Measurements from ENCODE around the gene NPAS2. TPM values are rescaled to one million over a fixed set of nuclear protein-coding genes. Genes with fewer than 3 reads are reported as not detected.
A peak's percentile ranks its signal among the peaks of the same experiment; 100 is the strongest.

The NPAS2 gene
- total RNA-seq, 1 donor from 2014 or later: 5.5 TPM

DNA sequence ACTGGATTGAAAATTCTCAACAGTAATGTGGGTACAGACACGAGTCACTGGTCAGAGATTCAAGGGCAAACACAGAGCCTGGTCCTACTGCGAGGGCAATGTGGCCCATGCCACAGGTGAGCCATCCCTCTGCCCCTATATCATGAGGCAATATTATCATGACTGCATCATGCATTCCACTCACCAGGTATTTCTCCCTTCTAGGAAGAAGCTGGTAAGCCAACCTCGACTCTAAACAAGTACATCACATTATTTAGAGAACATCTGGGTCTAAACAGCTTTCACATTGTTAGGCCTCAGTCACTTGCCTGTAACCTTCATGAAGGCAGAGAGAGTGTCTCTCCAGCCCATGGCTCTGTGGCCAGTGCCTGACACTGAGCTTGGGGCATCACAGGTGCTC is 167.6 kb downstream of the NPAS2 start:
- H3K4me1 ChIP-seq (ENCODE audit: insufficient read depth, low read length): no peaks in the 10 kb centered on the region
- no peak for DNase-seq (ENCODE audit: low read depth)
- no peak overlapping the region for H3K9ac ChIP-seq (ENCODE audit: low read length)
- no peak for FAIRE-seq
- H3K27ac ChIP-seq (ENCODE audit: low read depth, low read length): no peak overlapping the region
- H3K9me3 ChIP-seq (ENCODE audit: insufficient read depth, low read depth, low read length): no peaks in the 10 kb centered on the region
- no peaks in the 10 kb centered on the region for H3K36me3 ChIP-seq (ENCODE audit: insufficient read depth, low read length)
- H3K4me2 ChIP-seq (ENCODE audit: low read length): no peak overlapping the region
- no peaks in the 10 kb centered on the region for H3K79me2 ChIP-seq (ENCODE audit: insufficient read depth, low read length)
- TF ChIP-seq, protein P1, sequence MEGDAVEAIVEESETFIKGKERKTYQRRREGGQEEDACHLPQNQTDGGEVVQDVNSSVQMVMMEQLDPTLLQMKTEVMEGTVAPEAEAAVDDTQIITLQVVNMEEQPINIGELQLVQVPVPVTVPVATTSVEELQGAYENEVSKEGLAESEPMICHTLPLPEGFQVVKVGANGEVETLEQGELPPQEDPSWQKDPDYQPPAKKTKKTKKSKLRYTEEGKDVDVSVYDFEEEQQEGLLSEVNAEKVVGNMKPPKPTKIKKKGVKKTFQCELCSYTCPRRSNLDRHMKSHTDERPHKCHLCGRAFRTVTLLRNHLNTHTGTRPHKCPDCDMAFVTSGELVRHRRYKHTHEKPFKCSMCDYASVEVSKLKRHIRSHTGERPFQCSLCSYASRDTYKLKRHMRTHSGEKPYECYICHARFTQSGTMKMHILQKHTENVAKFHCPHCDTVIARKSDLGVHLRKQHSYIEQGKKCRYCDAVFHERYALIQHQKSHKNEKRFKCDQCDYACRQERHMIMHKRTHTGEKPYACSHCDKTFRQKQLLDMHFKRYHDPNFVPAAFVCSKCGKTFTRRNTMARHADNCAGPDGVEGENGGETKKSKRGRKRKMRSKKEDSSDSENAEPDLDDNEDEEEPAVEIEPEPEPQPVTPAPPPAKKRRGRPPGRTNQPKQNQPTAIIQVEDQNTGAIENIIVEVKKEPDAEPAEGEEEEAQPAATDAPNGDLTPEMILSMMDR (IDR thresholded peaks at IDR 0.05; ENCODE audit: insufficient read depth, low read depth, low read length): no peak
- TF ChIP-seq EZH2 (IDR thresholded peaks at IDR 0.05; ENCODE audit: insufficient read depth, low read length): no peak
- Mint-ChIP-seq H3K27me3 (ENCODE audit: low read depth, unreplicated experiment) (no peaks in the 10 kb centered on the region), H3K9me3 (ENCODE audit: unreplicated experiment) (no peaks in the 10 kb centered on the region), H3K4me3 (ENCODE audit: unreplicated experiment) (no peak overlapping the region), H3K4me1 (ENCODE audit: low read depth, unreplicated experiment) (peaks cover 9% of the 10 kb centered on the region), H3K36me3 (ENCODE audit: low read depth, unreplicated experiment) (peaks cover 11% of the 10 kb centered on the region), H3K27ac (ENCODE audit: unreplicated experiment) (no peak overlapping the region)
- no peak overlapping the region for H2AFZ ChIP-seq (ENCODE audit: low read depth, low read length)
- H3K4me3 ChIP-seq (ENCODE audit: insufficient read depth, low read depth, low read length): no peak overlapping the region
- peaks cover 4% of the 10 kb centered on the region for H4K20me1 ChIP-seq (ENCODE audit: insufficient read depth, low read length)
- H3K27me3 ChIP-seq (ENCODE audit: insufficient read depth, low read length): no peaks in the 10 kb centered on the region

DNA sequence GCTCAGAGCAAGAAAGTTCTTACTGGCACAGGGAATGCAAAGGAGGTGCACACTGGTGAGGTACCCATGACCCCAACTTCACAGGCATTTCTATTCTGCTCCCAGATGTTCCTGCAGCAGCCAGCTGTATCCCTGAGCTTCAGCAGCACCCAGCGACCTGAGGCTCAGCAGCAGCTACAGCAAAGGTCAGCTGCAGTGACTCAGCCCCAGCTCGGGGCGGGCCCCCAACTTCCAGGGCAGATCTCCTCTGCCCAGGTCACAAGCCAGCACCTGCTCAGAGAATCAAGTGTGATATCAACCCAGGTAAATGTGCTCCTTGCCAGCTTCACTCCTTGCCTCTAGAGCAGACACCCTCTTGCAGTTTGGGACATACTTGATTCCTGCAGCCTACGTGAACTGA is 168.0 kb downstream of the NPAS2 start:
- no peak overlapping the region for H3K9ac ChIP-seq (ENCODE audit: low read length)
- no peak overlapping the region for H3K4me3 Mint-ChIP-seq (ENCODE audit: unreplicated experiment)
- H3K27me3 Mint-ChIP-seq (ENCODE audit: low read depth, unreplicated experiment): no peaks in the 10 kb centered on the region
- H3K4me2 ChIP-seq (ENCODE audit: low read length): no peak overlapping the region
- no peaks in the 10 kb centered on the region for H3K9me3 Mint-ChIP-seq (ENCODE audit: unreplicated experiment)
- no peak overlapping the region for H3K27ac Mint-ChIP-seq (ENCODE audit: unreplicated experiment)
- H3K4me1 Mint-ChIP-seq (ENCODE audit: low read depth, unreplicated experiment): peaks cover 9% of the 10 kb centered on the region
- FAIRE-seq (no peak), DNase-seq (ENCODE audit: low read depth) (no peak)
- no peak overlapping the region for H3K27ac ChIP-seq (ENCODE audit: low read depth, low read length)
- no peaks in the 10 kb centered on the region for H3K9me3 ChIP-seq (ENCODE audit: insufficient read depth, low read depth, low read length)
- no peaks in the 10 kb centered on the region for H3K79me2 ChIP-seq (ENCODE audit: insufficient read depth, low read length)
- no peaks in the 10 kb centered on the region for H3K4me1 ChIP-seq (ENCODE audit: insufficient read depth, low read length)
- no peak overlapping the region for H2AFZ ChIP-seq (ENCODE audit: low read depth, low read length)
- H3K36me3 ChIP-seq (ENCODE audit: insufficient read depth, low read length): no peaks in the 10 kb centered on the region
- H4K20me1 ChIP-seq (ENCODE audit: insufficient read depth, low read length): peaks cover 4% of the 10 kb centered on the region
- TF ChIP-seq EZH2 (IDR thresholded peaks at IDR 0.05; ENCODE audit: insufficient read depth, low read length): no peak
- TF ChIP-seq, protein P1 (IDR thresholded peaks at IDR 0.05; ENCODE audit: insufficient read depth, low read depth, low read length): no peak
- no peak overlapping the region for H3K4me3 ChIP-seq (ENCODE audit: insufficient read depth, low read depth, low read length)
- peaks cover 11% of the 10 kb centered on the region for H3K36me3 Mint-ChIP-seq (ENCODE audit: low read depth, unreplicated experiment)
- no peaks in the 10 kb centered on the region for H3K27me3 ChIP-seq (ENCODE audit: insufficient read depth, low read length)

DNA sequence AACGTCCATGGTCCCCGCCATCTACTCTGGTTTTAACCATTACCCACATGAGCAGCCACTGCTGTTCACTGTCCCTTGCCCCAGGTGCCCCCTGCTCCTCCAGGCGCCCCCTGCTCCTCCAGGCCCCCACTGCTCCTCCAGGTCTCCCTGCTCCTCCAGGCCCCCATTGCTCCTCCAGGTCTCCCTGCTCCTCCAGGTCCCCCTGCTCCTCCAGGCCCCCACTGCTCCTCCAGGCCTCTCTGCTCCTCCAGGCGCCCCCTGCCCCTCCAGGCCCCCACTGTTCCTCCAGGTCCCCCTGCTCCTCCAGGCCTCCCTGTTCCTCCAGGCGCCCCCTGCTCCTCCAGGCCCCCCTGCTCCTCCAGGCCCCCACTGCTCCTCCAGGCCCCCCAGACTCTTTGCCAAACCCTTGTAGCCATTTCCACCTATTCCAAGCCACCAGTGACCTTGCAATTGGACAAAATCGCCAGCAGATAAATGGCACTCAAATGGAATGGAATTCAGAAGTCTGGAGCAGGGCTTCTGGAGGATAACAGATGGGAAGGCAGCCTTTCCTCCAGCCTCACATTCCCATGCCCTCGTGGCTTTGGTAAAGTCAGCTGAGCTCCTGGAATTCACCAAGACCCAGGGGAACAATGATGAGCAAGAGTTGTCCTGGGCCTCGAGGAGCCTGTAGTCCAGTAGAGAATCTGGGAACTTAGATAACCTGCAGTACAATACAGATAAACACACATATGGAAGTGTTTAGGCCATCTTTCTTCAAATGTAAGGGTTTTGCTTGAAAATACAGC is 168.9 kb downstream of the NPAS2 start:
- no peaks in the 10 kb centered on the region for H3K27me3 ChIP-seq (ENCODE audit: insufficient read depth, low read length)
- H3K9me3 Mint-ChIP-seq (ENCODE audit: unreplicated experiment): no peaks in the 10 kb centered on the region
- no peaks in the 10 kb centered on the region for H3K36me3 ChIP-seq (ENCODE audit: insufficient read depth, low read length)
- no peak overlapping the region for H3K4me3 Mint-ChIP-seq (ENCODE audit: unreplicated experiment)
- H3K4me1 ChIP-seq (ENCODE audit: insufficient read depth, low read length): no peaks in the 10 kb centered on the region
- no peaks in the 10 kb centered on the region for H3K79me2 ChIP-seq (ENCODE audit: insufficient read depth, low read length)
- no peak overlapping the region for H3K27ac ChIP-seq (ENCODE audit: low read depth, low read length)
- H3K9me3 ChIP-seq (ENCODE audit: insufficient read depth, low read depth, low read length): no peaks in the 10 kb centered on the region
- peaks cover 11% of the 10 kb centered on the region for H3K36me3 Mint-ChIP-seq (ENCODE audit: low read depth, unreplicated experiment)
- peaks cover 9% of the 10 kb centered on the region for H3K4me1 Mint-ChIP-seq (ENCODE audit: low read depth, unreplicated experiment)
- H3K9ac ChIP-seq (ENCODE audit: low read length): no peak overlapping the region
- H3K27me3 Mint-ChIP-seq (ENCODE audit: low read depth, unreplicated experiment): no peaks in the 10 kb centered on the region
- DNase-seq (ENCODE audit: low read depth) (peak; percentile 8), FAIRE-seq (no peak)
- H2AFZ ChIP-seq (ENCODE audit: low read depth, low read length): no peak overlapping the region
- no peak for TF ChIP-seq EZH2 (IDR thresholded peaks at IDR 0.05; ENCODE audit: insufficient read depth, low read length)
- TF ChIP-seq, protein P1 (IDR thresholded peaks at IDR 0.05; ENCODE audit: insufficient read depth, low read depth, low read length): no peak
- no peak overlapping the region for H3K4me2 ChIP-seq (ENCODE audit: low read length)
- no peak overlapping the region for H3K27ac Mint-ChIP-seq (ENCODE audit: unreplicated experiment)
- no peak overlapping the region for H3K4me3 ChIP-seq (ENCODE audit: insufficient read depth, low read depth, low read length)
- H4K20me1 ChIP-seq (ENCODE audit: insufficient read depth, low read length): peaks cover 4% of the 10 kb centered on the region

Measured in astrocyte (in vitro differentiated cells and primary cell).